ENCODE results near the gene GPC5.

- TF ChIP-seq, protein P1, sequence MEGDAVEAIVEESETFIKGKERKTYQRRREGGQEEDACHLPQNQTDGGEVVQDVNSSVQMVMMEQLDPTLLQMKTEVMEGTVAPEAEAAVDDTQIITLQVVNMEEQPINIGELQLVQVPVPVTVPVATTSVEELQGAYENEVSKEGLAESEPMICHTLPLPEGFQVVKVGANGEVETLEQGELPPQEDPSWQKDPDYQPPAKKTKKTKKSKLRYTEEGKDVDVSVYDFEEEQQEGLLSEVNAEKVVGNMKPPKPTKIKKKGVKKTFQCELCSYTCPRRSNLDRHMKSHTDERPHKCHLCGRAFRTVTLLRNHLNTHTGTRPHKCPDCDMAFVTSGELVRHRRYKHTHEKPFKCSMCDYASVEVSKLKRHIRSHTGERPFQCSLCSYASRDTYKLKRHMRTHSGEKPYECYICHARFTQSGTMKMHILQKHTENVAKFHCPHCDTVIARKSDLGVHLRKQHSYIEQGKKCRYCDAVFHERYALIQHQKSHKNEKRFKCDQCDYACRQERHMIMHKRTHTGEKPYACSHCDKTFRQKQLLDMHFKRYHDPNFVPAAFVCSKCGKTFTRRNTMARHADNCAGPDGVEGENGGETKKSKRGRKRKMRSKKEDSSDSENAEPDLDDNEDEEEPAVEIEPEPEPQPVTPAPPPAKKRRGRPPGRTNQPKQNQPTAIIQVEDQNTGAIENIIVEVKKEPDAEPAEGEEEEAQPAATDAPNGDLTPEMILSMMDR (IDR thresholded peaks at IDR 0.05; ENCODE audit: low read length): no peak
- TF ChIP-seq EZH2 (IDR thresholded peaks at IDR 0.05; ENCODE audit: borderline replicate concordance, low read length): no peak
These were observed 1063.0 kb downstream of the GPC5 start for GRCh38 chr13:92461402-92461801.

Measured in OCI-LY1 (cell line).